ENCODE measurements around the gene GBP6.
"Not testable (repeated sequence)": the region's sequence is repeated elsewhere in the genome, so short reads cannot be mapped to it uniquely, and the experiment has no call there.

Gene GBP6

GRCh38 chr1:89369331-89369730 lies 5.5 kb downstream of the GBP6 start:
- no peak for DNase-seq (ENCODE audit: low read depth, low spot score)

- not testable (repeated sequence) for DNase-seq (ENCODE audit: low read depth, low spot score)
These were observed 10.0 kb downstream of the GBP6 start for GRCh38 chr1:89373810-89374209.

DNA sequence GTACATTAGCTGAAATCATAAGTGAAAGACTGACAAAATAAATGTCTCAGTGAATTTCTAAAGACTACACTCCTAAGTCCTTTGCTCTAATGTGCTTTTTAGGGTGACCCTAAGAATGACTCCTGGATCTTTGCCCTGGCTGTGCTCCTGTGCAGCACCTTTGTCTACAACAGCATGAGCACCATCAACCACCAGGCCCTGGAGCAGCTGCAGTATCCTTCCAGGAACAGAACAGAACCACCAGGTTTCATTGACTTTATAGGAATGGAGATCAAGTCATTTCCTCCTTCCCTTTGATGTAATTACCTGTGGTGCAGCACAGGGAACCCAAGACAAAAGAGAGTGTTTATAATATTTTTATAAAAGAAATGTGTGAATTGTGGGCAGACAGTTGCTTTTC lies 14.1 kb downstream of the GBP6 start:
- DNase-seq (ENCODE audit: low read depth, low spot score): no peak

- DNase-seq (ENCODE audit: low read depth, low spot score): no peak
These were observed 17.8 kb downstream of the GBP6 start for GRCh38 chr1:89381618-89382017.

- no peak for DNase-seq (ENCODE audit: low read depth, low spot score)
These were observed 18.6 kb downstream of the GBP6 start for GRCh38 chr1:89382479-89382878.

- DNase-seq (ENCODE audit: low read depth, low spot score): no peak
These were observed 19.3 kb downstream of the GBP6 start for GRCh38 chr1:89383185-89383584.

DNA sequence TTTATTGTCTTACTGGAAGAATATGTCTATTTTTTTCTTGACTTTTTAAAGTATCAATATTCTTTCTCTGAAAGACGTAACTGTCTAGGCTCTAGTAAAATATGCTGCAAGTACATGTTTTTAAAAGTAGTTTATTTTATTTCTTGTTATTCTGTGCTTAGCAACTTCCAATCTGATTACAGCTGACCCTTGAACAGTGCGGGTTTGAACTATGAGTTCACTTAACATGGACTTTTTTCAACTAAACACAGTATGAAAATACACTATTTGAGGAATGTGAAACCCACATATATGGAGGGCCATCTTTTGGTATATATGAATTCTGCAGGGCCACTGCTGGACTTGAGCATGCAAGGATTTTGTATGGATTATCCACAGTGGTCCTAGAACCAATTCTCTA lies 26.8 kb downstream of the GBP6 start:
- no peak for DNase-seq (ENCODE audit: low read depth, low spot score)

GRCh38 chr1:89391686-89392085 lies 27.8 kb downstream of the GBP6 start:
- no peak for DNase-seq (ENCODE audit: low read depth, low spot score)

GRCh38 chr1:89394851-89395250 lies 31.0 kb downstream of the GBP6 start:
- DNase-seq (ENCODE audit: low read depth, low spot score): no peak

- no peak for DNase-seq (ENCODE audit: low read depth, low spot score)
These were observed 33.0 kb downstream of the GBP6 start for GRCh38 chr1:89396902-89397301.

GRCh38 chr1:89405275-89405929 lies 41.5 kb downstream of the GBP6 start:
- DNase-seq (ENCODE audit: low read depth, low spot score): peak; percentile 8

- no peak for DNase-seq (ENCODE audit: low read depth, low spot score)
These were observed 43.5 kb downstream of the GBP6 start for GRCh38 chr1:89407360-89407759.

- DNase-seq (ENCODE audit: low read depth, low spot score): not testable (repeated sequence)
These were observed 43.9 kb downstream of the GBP6 start for GRCh38 chr1:89407768-89408167.

DNA sequence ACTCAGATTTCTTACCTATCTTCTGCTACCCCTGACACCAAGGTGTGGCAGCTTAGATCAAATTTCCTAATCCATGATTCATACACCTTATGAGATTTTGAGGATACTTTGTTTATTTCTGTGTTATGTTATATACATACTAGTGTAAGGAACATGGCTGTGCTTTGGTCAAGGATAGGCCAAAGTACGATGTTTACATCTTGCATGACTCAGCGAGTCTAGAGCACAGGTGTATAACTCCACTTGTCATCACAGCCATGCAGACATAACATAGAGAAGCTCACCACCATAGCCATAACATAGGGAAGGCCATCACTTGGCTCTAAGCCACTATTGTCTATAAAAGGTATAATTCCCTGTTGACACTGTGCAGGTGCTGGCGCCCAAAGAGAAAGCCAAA lies 61.2 kb downstream of the GBP6 start:
- DNase-seq (ENCODE audit: low read depth, low spot score): no peak

GRCh38 chr1:89429062-89429461 lies 65.2 kb downstream of the GBP6 start:
- DNase-seq (ENCODE audit: low read depth, low spot score): no peak

DNA sequence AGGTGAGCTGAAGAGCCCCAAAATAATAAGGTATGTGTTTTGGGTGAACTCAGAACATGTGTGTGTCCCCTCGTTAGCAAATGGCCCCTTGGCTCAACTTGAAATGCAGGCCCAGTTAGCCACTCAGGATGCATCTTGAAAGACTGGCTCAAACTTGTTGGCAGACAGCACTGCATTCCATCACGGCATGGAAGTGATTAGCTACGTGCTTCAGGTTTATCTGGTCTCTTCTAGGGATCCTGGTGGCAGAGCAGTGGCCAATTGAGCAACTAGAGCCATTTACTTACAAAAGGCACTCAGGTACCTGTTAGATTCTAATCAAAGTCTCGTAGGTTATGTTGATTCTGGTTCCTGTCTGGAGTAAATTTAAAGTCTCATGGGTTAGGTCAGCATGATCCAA lies 65.8 kb downstream of the GBP6 start:
- DNase-seq (ENCODE audit: low read depth, low spot score): not testable (repeated sequence)

DNA sequence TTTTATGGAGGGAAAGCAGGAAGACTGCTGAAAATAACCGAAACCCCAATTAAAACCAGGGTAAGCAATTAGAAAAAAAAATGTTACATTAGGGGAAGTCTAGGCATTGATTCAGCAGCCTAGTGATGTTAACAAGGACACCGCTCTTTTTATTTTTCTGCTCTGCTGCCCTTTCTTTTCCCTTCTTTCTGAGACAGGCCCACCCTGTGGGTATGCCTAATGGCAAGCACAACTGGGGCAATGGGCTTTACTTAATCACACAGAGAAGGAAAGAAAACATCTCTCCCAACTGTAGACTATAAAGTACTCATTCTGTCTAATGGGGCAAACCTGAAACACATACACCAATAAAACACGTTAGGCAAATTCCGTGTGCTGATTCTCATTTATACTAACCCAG lies 69.6 kb downstream of the GBP6 start:
- no peak for DNase-seq (ENCODE audit: low read depth, low spot score)

GRCh38 chr1:89434058-89434780 lies 70.4 kb downstream of the GBP6 start:
- DNase-seq (ENCODE audit: low read depth, low spot score): not testable (repeated sequence)
